Renal cortex interstitium (tissue), 11 donors: ENCODE data around the gene ALG2. TPM values are rescaled to one million over a fixed set of nuclear protein-coding genes. Genes with fewer than 3 reads are reported as not detected.
"Not testable (repeated sequence)": the region's sequence is repeated elsewhere in the genome, so short reads cannot be mapped to it uniquely, and the experiment has no call there.

Experiments
- DNase-seq, 11 donors: peaks; one replicate each; pipeline ENCODE4 v3.0.0-alpha.2; 2013; ENCODE audit warnings: low read depth in 9 of 11, low spot score in 4 of 11; ENCODE audit errors: extremely low read depth in 1 of 11
- polyA plus RNA-seq, 3 donors: library from polyadenylated mRNA; unstranded; fragments of 120-200 nt; gene quantifications; one replicate each; pipeline ENCODE4 v1.2.1, GENCODE V29; 2013; ENCODE audit not compliant: insufficient read length in 3 of 3

ALG2 gene
- polyA plus RNA-seq, 3 donors: 42.7 to 49.4 (median 45.2) TPM

GRCh38 chr9:99213197-99213596 lies 8.5 kb downstream of the ALG2 start:
- DNase-seq: no peak

- no peak for DNase-seq
These were observed 10.0 kb downstream of the ALG2 start for GRCh38 chr9:99211746-99212145.

- no peak for DNase-seq
These were observed 11.2 kb downstream of the ALG2 start for GRCh38 chr9:99210572-99210971.

- DNase-seq: no peak
These were observed 20.1 kb downstream of the ALG2 start for GRCh38 chr9:99201603-99202002.

- no peak for DNase-seq
These were observed 21.7 kb downstream of the ALG2 start for GRCh38 chr9:99199938-99200539.

- no peak for DNase-seq
These were observed 23.8 kb downstream of the ALG2 start for GRCh38 chr9:99197987-99198386.

GRCh38 chr9:99197124-99197630 lies 24.6 kb downstream of the ALG2 start:
- DNase-seq: no peak

- DNase-seq: not testable (repeated sequence)
These were observed 25.3 kb downstream of the ALG2 start for GRCh38 chr9:99196484-99196883.

GRCh38 chr9:99193466-99193821 lies 28.3 kb downstream of the ALG2 start:
- DNase-seq: no peak

- DNase-seq: no peak
These were observed 28.8 kb downstream of the ALG2 start for GRCh38 chr9:99192786-99193465.

- no peak for DNase-seq
These were observed 31.0 kb downstream of the ALG2 start for GRCh38 chr9:99190597-99191283.

- peak in 2 of 11 donors; percentile 15 to 35 for DNase-seq
These were observed 31.7 kb downstream of the ALG2 start for GRCh38 chr9:99189887-99190596.

GRCh38 chr9:99189186-99189585 lies 32.6 kb downstream of the ALG2 start:
- no peak for DNase-seq

GRCh38 chr9:99187311-99187710 lies 34.4 kb downstream of the ALG2 start:
- DNase-seq: no peak

- DNase-seq: no peak
These were observed 35.8 kb downstream of the ALG2 start for GRCh38 chr9:99185934-99186333.

- no peak for DNase-seq
These were observed 36.5 kb downstream of the ALG2 start for GRCh38 chr9:99185348-99185632.

- peak; percentile 81 to 96 (median 90) for DNase-seq
These were observed 37.0 kb downstream of the ALG2 start for GRCh38 chr9:99184475-99185347.

GRCh38 chr9:99184110-99184474 lies 37.6 kb downstream of the ALG2 start:
- DNase-seq: no peak

GRCh38 chr9:99183616-99184015 lies 38.1 kb downstream of the ALG2 start:
- no peak for DNase-seq
